Measurements from ENCODE around the gene UBR3.
"Not testable (repeated sequence)": the region's sequence is repeated elsewhere in the genome, so short reads cannot be mapped to it uniquely, and the experiment has no call there.

UBR3 gene

GRCh38 chr2:169910109-169910799, 83.0 kb downstream of the UBR3 start:
- Mint-ChIP-seq H3K27ac (no peak overlapping the region), H3K4me3 (no peak overlapping the region), H3K27me3 (no peaks in the 10 kb centered on the region), H3K4me1 (ENCODE audit: low read depth) (no peaks in the 10 kb centered on the region), H3K36me3 (ENCODE audit: low read depth) (peaks cover 67% of the 10 kb centered on the region), H3K9me3 (no peaks in the 10 kb centered on the region)
- intact Hi-C loops (cut with micrococcal nuclease): no loop called here

- no peak overlapping the region for H3K27ac Mint-ChIP-seq
- intact Hi-C loops (cut with micrococcal nuclease): no loop called here
- H3K36me3 Mint-ChIP-seq (ENCODE audit: low read depth): peaks cover 73% of the 10 kb centered on the region
- no peaks in the 10 kb centered on the region for H3K9me3 Mint-ChIP-seq
- no peaks in the 10 kb centered on the region for H3K4me1 Mint-ChIP-seq (ENCODE audit: low read depth)
- H3K4me3 Mint-ChIP-seq: no peak overlapping the region
- no peaks in the 10 kb centered on the region for H3K27me3 Mint-ChIP-seq
Observed at GRCh38 chr2:169911119-169911518, 83.9 kb downstream of the UBR3 start.

DNA sequence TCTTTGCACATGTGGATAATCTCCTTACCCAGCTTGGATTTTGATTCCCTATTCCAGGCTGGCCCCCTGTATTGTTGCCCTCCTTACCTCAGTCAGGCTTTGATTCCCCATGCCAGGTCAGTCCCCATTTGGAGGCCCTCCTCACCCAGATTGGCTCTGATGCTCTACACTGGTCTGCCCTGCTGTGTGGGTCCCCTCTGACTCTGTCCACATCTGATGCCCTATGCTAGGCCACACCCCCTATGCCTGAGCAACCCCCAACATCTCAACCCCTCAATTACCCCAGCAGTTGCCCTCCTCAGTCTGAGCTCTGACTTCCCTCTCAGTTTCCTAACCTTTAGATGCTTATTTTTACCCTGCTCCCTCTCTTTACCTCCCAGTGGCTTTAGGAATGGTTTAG, 89.4 kb downstream of the UBR3 start:
- intact Hi-C loops (cut with micrococcal nuclease): no loop called here
- Mint-ChIP-seq H3K4me1 (ENCODE audit: low read depth) (no peaks in the 10 kb centered on the region), H3K9me3 (no peaks in the 10 kb centered on the region), H3K27me3 (no peaks in the 10 kb centered on the region), H3K27ac (no peak overlapping the region), H3K36me3 (ENCODE audit: low read depth) (peaks cover 74% of the 10 kb centered on the region), H3K4me3 (no peak overlapping the region)

GRCh38 chr2:169923977-169924376, 96.7 kb downstream of the UBR3 start:
- Mint-ChIP-seq H3K27ac (no peak overlapping the region), H3K4me1 (ENCODE audit: low read depth) (no peaks in the 10 kb centered on the region), H3K4me3 (no peak overlapping the region), H3K9me3 (no peaks in the 10 kb centered on the region), H3K36me3 (ENCODE audit: low read depth) (peaks cover 37% of the 10 kb centered on the region), H3K27me3 (no peaks in the 10 kb centered on the region)
- intact Hi-C loops (cut with micrococcal nuclease): loop anchor here (10.0 kb wide), 2 partner anchors 369 to 479 kb away; no protein-coding TSS in a partner anchor

DNA sequence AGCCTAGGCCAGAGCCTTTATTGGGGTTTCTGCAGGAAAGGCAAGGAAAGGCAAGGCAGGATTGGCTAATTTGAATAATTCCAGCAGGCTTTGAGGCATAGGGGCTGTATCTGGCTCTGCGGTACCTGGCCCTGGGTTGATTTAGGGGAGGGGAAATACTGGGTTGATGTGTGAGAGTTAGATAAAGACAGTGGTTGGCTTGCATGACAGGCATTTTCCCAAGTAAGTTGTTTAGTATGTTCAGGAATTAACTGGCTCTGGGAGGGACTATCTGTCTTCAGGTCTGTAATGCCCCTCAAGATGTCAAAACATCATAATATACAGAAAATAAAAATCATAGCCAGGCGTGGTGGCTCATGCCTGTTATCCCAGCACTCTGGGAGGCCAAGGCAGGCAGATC, 98.7 kb downstream of the UBR3 start:
- Mint-ChIP-seq H3K9me3 (no peaks in the 10 kb centered on the region), H3K27ac (no peak overlapping the region), H3K4me1 (ENCODE audit: low read depth) (no peaks in the 10 kb centered on the region), H3K36me3 (ENCODE audit: low read depth) (peaks cover 37% of the 10 kb centered on the region), H3K4me3 (no peak overlapping the region), H3K27me3 (no peaks in the 10 kb centered on the region)
- intact Hi-C loops (cut with micrococcal nuclease): loop anchor here (10.0 kb wide), 2 partner anchors 371 to 481 kb away; no protein-coding TSS in a partner anchor

DNA sequence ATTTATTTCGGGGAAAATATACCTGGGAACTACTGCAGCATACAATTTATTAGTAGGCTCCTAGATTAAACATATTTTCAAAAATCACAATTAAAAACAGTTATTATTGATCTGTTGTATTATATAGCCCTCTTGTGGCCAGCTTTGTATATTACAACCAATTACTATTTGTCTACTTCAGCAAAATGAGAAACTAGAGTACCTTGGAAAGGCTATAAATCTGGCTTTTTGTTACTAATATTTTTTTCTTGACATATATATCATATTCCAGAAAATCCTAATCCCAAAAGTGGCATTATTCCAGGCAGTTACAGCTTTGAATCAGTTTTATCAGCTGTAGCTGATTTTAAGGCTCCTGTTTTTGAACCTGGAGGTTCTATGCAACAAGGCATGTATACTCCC, 101.2 kb downstream of the UBR3 start:
- peaks cover 39% of the 10 kb centered on the region for H3K36me3 Mint-ChIP-seq (ENCODE audit: low read depth)
- no peaks in the 10 kb centered on the region for H3K27me3 Mint-ChIP-seq
- no peaks in the 10 kb centered on the region for H3K4me1 Mint-ChIP-seq (ENCODE audit: low read depth)
- H3K9me3 Mint-ChIP-seq: no peaks in the 10 kb centered on the region
- H3K4me3 Mint-ChIP-seq: no peak overlapping the region
- H3K27ac Mint-ChIP-seq: no peak overlapping the region
- intact Hi-C loops (cut with micrococcal nuclease): loop anchor here (1.0 to 10.0 kb wide), 3 partner anchors 104 to 484 kb away; partner anchors contain the start of gene METTL5

GRCh38 chr2:169933124-169933711, 106.0 kb downstream of the UBR3 start:
- Mint-ChIP-seq H3K36me3 (ENCODE audit: low read depth) (peaks cover 61% of the 10 kb centered on the region), H3K4me3 (no peak overlapping the region), H3K27ac (no peak overlapping the region), H3K4me1 (ENCODE audit: low read depth) (no peaks in the 10 kb centered on the region), H3K9me3 (no peaks in the 10 kb centered on the region), H3K27me3 (no peaks in the 10 kb centered on the region)
- intact Hi-C loops (cut with micrococcal nuclease): no loop called here

- H3K4me1 Mint-ChIP-seq (ENCODE audit: low read depth); intact Hi-C loops (cut with micrococcal nuclease); H3K27ac Mint-ChIP-seq; H3K9me3 Mint-ChIP-seq; H3K4me3 Mint-ChIP-seq; H3K27me3 Mint-ChIP-seq: not testable (repeated sequence)
- peaks cover 59% of the 10 kb centered on the region for H3K36me3 Mint-ChIP-seq (ENCODE audit: low read depth)
Observed at GRCh38 chr2:169936652-169937051, 109.4 kb downstream of the UBR3 start.

DNA sequence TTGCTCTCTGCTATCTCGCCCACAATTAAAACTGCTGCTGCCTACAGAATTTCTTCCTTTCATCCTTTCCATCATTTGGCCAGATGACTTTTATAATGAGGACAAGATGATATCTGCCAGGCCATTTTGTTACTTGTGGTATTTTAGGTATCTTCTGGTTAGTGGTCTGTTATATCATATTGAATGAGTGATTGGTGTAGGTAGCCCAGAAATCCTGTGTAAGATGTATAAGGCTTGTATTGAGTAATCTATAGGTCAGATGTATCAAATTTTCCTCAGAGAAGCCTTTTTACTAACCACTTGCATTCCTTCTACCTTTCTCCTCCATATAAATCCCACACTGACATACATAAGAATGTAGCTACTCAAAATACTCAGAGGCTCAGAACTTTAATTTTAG, 118.3 kb downstream of the UBR3 start:
- no peaks in the 10 kb centered on the region for H3K27me3 Mint-ChIP-seq
- intact Hi-C loops (cut with micrococcal nuclease): loop anchor here (10.0 kb wide), 1 partner anchor 331 kb away; no protein-coding TSS in a partner anchor
- no peaks in the 10 kb centered on the region for H3K4me1 Mint-ChIP-seq (ENCODE audit: low read depth)
- H3K4me3 Mint-ChIP-seq: no peak overlapping the region
- no peaks in the 10 kb centered on the region for H3K9me3 Mint-ChIP-seq
- peaks cover 49% of the 10 kb centered on the region for H3K36me3 Mint-ChIP-seq (ENCODE audit: low read depth)
- no peak overlapping the region for H3K27ac Mint-ChIP-seq

DNA sequence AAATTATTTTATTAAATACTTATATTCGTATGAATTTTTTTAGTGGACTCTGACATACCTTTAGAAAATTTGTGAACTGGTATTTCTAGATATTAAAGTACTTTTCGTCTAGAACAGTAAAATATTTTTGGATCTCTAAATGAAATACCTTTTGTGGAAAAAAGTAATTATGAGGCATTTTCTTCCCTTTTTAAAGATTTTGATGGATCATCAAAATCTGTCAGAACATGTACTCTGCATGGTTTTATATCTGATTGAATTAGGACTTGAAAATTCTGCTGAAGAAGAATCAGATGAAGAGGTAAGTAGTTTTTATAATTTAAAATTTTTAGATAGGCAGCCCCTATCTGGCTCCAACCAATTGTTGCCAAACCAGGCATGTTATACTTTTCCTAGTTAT, 118.8 kb downstream of the UBR3 start:
- Mint-ChIP-seq H3K4me3 (no peak overlapping the region), H3K27me3 (no peaks in the 10 kb centered on the region), H3K36me3 (ENCODE audit: low read depth) (peaks cover 49% of the 10 kb centered on the region), H3K27ac (no peak overlapping the region), H3K4me1 (ENCODE audit: low read depth) (no peaks in the 10 kb centered on the region), H3K9me3 (no peaks in the 10 kb centered on the region)
- intact Hi-C loops (cut with micrococcal nuclease): loop anchor here (10.0 kb wide), 1 partner anchor 331 kb away; no protein-coding TSS in a partner anchor

DNA sequence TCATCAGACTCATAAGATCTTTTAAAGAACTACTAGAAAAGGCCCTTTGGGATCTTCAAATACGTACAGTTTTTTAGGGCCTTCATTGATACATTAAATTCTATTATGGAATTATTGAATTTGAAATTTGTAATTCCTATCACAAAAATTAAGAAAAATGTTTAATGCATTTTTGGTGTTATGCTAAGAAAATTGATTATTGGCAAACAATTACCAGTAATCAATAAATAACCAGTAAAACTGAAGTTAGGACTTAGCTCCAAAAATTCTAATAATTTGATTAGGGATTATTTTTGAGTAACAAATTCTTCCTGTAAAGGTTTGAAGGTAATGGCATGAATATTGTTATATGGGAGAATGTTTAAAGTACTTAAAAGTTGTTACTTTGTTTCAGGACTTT, 119.3 kb downstream of the UBR3 start:
- Mint-ChIP-seq H3K27me3 (no peaks in the 10 kb centered on the region), H3K36me3 (ENCODE audit: low read depth) (peaks cover 49% of the 10 kb centered on the region), H3K9me3 (no peaks in the 10 kb centered on the region), H3K27ac (no peak overlapping the region), H3K4me1 (ENCODE audit: low read depth) (no peaks in the 10 kb centered on the region), H3K4me3 (no peak overlapping the region)
- intact Hi-C loops (cut with micrococcal nuclease): loop anchor here (10.0 kb wide), 1 partner anchor 332 kb away; no protein-coding TSS in a partner anchor

DNA sequence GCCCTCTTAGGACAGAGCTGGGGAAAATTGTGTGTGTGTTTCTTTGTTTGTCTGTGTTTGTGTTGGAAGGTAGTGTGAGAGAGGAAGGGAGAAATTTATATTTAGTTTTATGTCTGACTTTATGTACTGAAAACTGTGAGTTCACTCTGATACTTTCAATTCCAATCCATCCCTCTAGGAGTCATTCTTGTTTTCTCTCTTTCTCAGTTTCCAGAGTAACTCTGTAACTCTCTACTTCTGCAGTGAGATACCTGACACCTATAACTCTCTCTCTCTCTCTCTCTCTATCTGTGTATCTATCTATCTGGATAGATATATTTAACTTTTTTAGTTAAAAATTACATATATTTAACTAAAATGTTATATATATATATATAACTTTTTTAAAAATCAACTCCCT, 128.7 kb downstream of the UBR3 start:
- intact Hi-C loops (cut with micrococcal nuclease): no loop called here
- H3K4me1 Mint-ChIP-seq (ENCODE audit: low read depth): no peaks in the 10 kb centered on the region
- H3K9me3 Mint-ChIP-seq: no peaks in the 10 kb centered on the region
- H3K36me3 Mint-ChIP-seq (ENCODE audit: low read depth): peaks cover 67% of the 10 kb centered on the region
- H3K27ac Mint-ChIP-seq: no peak overlapping the region
- H3K4me3 Mint-ChIP-seq: no peak overlapping the region
- no peaks in the 10 kb centered on the region for H3K27me3 Mint-ChIP-seq

DNA sequence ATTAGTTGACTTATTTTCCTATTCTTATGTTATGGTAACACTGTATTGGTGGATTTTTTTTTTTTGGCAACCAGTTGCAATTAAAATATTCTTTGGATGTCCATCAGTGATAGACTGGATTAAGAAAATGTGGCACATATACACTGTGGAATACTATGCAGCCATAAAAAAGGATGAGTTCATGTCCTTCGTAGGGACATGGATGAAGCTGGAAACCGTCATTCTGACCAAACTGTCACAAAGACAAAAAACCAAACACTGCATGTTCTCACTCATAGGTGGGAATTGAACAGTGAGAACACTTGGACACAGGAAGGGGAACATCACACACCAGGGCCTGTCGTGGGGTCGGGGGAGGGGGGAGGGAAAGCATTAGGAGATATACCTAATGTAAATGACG, 130.0 kb downstream of the UBR3 start:
- intact Hi-C loops (cut with micrococcal nuclease); H3K27me3 Mint-ChIP-seq; H3K27ac Mint-ChIP-seq; H3K4me1 Mint-ChIP-seq (ENCODE audit: low read depth); H3K9me3 Mint-ChIP-seq; H3K4me3 Mint-ChIP-seq: not testable (repeated sequence)
- peaks cover 69% of the 10 kb centered on the region for H3K36me3 Mint-ChIP-seq (ENCODE audit: low read depth)

GRCh38 chr2:169961911-169962310, 134.7 kb downstream of the UBR3 start:
- intact Hi-C loops (cut with micrococcal nuclease): no loop called here
- H3K9me3 Mint-ChIP-seq: no peaks in the 10 kb centered on the region
- H3K27ac Mint-ChIP-seq: no peak overlapping the region
- peaks cover 8% of the 10 kb centered on the region for H3K4me1 Mint-ChIP-seq (ENCODE audit: low read depth)
- H3K27me3 Mint-ChIP-seq: no peaks in the 10 kb centered on the region
- peaks cover 70% of the 10 kb centered on the region for H3K36me3 Mint-ChIP-seq (ENCODE audit: low read depth)
- H3K4me3 Mint-ChIP-seq: no peak overlapping the region
